Measurements from ENCODE around the gene ADRA1B.
"Not testable (repeated sequence)": the region's sequence is repeated elsewhere in the genome, so short reads cannot be mapped to it uniquely, and the experiment has no call there.

Gene ADRA1B

GRCh38 chr5:159987031-159987674 lies 70.9 kb downstream of the ADRA1B start:
- peak; percentile 81 for DNase-seq (ENCODE audit: low read depth)
- TF ChIP-seq CTCF (IDR thresholded peaks at IDR 0.05; ENCODE audit: insufficient read depth, low read depth, low read length, missing control alignments): peak; percentile 79
- peak overlapping the region; percentile 31 for H3K4me3 ChIP-seq (ENCODE audit: low read depth, low read length)

- no peak for TF ChIP-seq CTCF (IDR thresholded peaks at IDR 0.05; ENCODE audit: insufficient read depth, low read depth, low read length, missing control alignments)
- no peak for DNase-seq (ENCODE audit: low read depth)
- no peak overlapping the region for H3K4me3 ChIP-seq (ENCODE audit: low read depth, low read length)
Observed at GRCh38 chr5:159990506-159990905, 74.2 kb downstream of the ADRA1B start.

DNA sequence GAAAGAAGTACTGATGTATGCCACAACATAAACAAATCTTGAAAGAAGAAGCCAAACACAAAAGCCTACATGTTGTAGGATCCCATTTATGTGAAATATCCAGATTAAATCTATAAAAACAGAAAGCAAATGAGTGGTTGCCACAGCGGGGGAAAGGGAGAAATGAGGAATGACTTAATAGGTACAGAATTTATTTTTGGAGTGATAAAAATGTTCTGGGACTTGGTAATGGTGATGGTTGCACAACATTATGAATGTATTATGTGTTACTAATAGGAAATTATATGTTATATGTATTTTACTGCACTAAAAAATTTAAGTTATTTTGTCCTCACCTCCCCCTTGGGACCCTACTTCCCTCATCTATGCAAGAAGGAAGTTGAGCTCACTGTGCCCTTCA lies 76.3 kb downstream of the ADRA1B start:
- TF ChIP-seq CTCF (IDR thresholded peaks at IDR 0.05; ENCODE audit: insufficient read depth, low read depth, low read length, missing control alignments): no peak
- no peak overlapping the region for H3K4me3 ChIP-seq (ENCODE audit: low read depth, low read length)
- DNase-seq (ENCODE audit: low read depth): no peak

GRCh38 chr5:159993194-159993593 lies 76.9 kb downstream of the ADRA1B start:
- no peak for DNase-seq (ENCODE audit: low read depth)
- no peak for TF ChIP-seq CTCF (IDR thresholded peaks at IDR 0.05; ENCODE audit: insufficient read depth, low read depth, low read length, missing control alignments)
- H3K4me3 ChIP-seq (ENCODE audit: low read depth, low read length): no peak overlapping the region

- H3K4me3 ChIP-seq (ENCODE audit: low read depth, low read length): no peak overlapping the region
- DNase-seq (ENCODE audit: low read depth): no peak
- no peak for TF ChIP-seq CTCF (IDR thresholded peaks at IDR 0.05; ENCODE audit: insufficient read depth, low read depth, low read length, missing control alignments)
Observed at GRCh38 chr5:159995907-159996306, 79.6 kb downstream of the ADRA1B start.

DNA sequence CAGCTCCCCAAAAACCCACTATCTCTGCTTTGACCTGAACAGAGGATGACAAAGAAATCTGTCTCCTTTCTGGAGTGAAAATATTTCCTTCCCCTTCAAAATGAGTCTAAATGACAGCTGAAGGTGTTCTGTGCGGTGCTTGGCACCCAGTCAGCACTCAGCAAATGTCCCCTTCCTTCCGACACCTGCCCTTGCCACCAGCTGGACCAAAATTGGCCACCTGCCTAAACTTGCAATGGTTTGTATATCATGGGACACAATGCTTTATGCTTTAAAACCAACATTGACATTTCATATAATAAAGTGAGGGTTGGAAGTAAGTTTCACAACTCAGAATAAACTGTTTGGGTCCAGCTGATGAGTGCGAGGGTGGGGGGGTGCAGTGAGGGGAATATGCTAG lies 85.2 kb downstream of the ADRA1B start:
- no peak for DNase-seq (ENCODE audit: low read depth)
- H3K4me3 ChIP-seq (ENCODE audit: low read depth, low read length): no peak overlapping the region
- no peak for TF ChIP-seq CTCF (IDR thresholded peaks at IDR 0.05; ENCODE audit: insufficient read depth, low read depth, low read length, missing control alignments)

- no peak for TF ChIP-seq CTCF (IDR thresholded peaks at IDR 0.05; ENCODE audit: insufficient read depth, low read depth, low read length, missing control alignments)
- DNase-seq (ENCODE audit: low read depth): no peak
Observed at GRCh38 chr5:160007514-160007913, 91.2 kb downstream of the ADRA1B start.

GRCh38 chr5:160008529-160008876 lies 92.2 kb downstream of the ADRA1B start:
- H3K4me3 ChIP-seq (ENCODE audit: low read depth, low read length); DNase-seq (ENCODE audit: low read depth): not testable (repeated sequence)

More at GRCh38 chr5:160007514-160007913, 91.2 kb downstream of the ADRA1B start:
- H3K4me3 ChIP-seq (ENCODE audit: low read depth, low read length): no peak overlapping the region

Measured in GM12865 (cell line).